Measurements from ENCODE around the gene IPMK.

- TF ChIP-seq, protein P1, sequence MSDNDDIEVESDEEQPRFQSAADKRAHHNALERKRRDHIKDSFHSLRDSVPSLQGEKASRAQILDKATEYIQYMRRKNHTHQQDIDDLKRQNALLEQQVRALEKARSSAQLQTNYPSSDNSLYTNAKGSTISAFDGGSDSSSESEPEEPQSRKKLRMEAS (IDR thresholded peaks at IDR 0.05): no peak
- TF ChIP-seq ZFX (IDR thresholded peaks at IDR 0.05): no peak
- no peak for TF ChIP-seq SRF (IDR thresholded peaks at IDR 0.05; ENCODE audit: low read depth)
- TF ChIP-seq CTCF (IDR thresholded peaks at IDR 0.05 in 2 of 3, conservative IDR thresholded peaks at IDR 0.05 in 1 of 3; ENCODE audit: borderline replicate concordance in 1 of 3, insufficient read depth in 1 of 3, low read depth in 2 of 3, low read length in 2 of 3): no peak
- no peak for TF ChIP-seq ZNF274 (IDR thresholded peaks at IDR 0.05; ENCODE audit: low read depth, low read length)
- TF ChIP-seq YY1 (IDR thresholded peaks at IDR 0.05; ENCODE audit: extremely low read depth, insufficient replicate concordance, low read depth, low read length): no peak
- no peak for TF ChIP-seq EZH2phosphoT487 (IDR thresholded peaks at IDR 0.05; ENCODE audit: borderline replicate concordance)
Measured at GRCh38 chr10:58220769-58221451, 46.8 kb downstream of the IPMK start.

Data from HCT116 (cell line).